ENCODE data around the gene SF3B3.
"Not testable (repeated sequence)": the region's sequence is repeated elsewhere in the genome, so short reads cannot be mapped to it uniquely, and the experiment has no call there.

The SF3B3 gene

GRCh38 chr16:70569752-70570151 lies 46.1 kb downstream of the SF3B3 start:
- DNase-seq = no peak

DNA sequence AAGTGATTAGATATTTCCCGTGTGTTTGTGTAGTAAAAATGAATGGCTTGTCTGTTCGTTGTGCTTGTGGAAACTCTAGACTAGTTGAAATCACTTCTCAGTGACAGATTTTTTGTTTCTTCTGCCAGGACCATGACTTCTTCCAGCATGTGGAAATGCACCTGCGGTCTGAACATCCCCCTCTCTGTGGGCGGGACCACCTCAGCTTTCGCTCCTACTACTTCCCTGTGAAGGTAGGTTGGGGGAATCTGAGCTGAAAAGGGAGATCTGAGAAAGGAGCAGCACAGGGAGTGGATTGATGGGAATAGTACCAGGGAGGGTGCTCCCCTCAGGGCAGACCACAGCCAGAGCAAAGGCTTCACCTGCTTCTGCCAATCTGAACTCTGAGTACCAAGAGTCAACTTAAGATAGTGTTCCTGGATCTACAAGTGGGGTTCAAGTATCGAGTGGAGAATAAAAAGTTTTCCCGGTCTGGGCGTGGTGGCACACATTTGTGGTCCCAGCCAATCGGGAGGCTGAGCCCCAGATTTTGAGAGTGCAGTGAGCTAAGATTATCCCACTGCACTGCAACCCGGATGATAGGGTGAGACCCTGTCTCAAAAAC lies 47.5 kb downstream of the SF3B3 start:
- DNase-seq = no peak

DNA sequence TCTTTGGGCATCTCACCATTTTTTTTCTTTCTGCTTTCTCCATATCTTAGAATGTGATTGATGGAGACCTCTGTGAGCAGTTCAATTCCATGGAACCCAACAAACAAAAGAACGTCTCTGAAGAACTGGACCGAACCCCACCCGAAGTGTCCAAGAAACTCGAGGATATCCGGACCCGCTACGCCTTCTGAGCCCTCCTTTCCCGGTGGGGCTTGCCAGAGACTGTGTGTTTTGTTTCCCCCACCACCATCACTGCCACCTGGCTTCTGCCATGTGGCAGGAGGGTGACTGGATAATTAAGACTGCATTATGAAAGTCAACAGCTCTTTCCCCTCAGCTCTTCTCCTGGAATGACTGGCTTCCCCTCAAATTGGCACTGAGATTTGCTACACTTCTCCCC lies 48.0 kb downstream of the SF3B3 start:
- DNase-seq = no peak

- no peak for DNase-seq
These were observed 48.7 kb downstream of the SF3B3 start for GRCh38 chr16:70572050-70572925.

DNA sequence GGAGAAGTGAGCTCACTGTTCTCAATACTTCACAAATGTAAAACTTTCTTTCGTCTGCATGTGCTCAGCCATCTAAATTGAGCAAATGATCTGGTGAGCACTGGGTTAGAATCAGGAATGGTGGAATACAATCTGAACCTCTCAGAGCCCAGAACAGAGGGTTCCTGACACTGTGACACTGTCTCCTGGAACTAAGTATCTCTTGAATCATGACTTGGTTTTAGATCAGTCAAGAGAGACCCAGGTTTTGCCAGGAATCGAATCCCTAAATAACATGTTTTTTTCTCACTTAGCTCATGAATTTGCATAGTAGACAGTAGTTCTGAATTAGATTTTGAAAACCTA lies 49.3 kb downstream of the SF3B3 start:
- DNase-seq = no peak

- no peak for DNase-seq
These were observed 50.0 kb downstream of the SF3B3 start for GRCh38 chr16:70573451-70574121.

DNA sequence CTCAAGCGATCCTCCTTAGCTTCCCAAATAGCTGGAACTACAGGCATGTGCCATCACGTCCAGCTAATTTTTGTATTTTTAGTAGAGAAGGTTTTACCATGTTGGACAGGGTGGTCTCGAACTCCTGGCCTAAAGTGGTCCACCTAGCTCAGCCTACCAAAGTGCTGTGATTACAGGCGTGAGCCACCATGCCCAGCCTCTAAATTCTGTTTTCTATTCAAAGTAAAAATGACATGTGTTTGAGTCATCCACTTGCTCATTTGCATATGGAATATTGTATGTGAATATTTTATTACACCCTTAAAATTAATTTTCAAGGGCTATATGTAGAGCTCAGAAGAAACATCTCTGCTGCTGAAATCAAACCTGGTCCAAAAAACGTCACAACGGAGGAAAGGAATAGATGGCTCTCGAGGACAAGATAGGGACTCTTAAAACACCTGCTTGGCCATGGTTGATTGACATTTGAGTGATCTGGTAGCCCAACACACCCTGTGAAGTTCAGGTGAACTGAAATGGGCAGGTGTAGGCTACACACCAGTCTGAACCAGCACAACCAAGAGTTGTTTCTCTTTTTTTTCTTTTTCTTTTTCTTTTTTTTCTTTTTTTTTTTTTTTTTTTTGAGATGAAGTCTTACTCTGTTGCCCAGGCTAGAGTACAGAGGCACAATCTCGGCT lies 51.1 kb downstream of the SF3B3 start:
- no peak for DNase-seq

- no peak for DNase-seq
These were observed 51.8 kb downstream of the SF3B3 start for GRCh38 chr16:70575376-70575775.

- no peak for DNase-seq
These were observed 53.0 kb downstream of the SF3B3 start for GRCh38 chr16:70576431-70577255.

DNA sequence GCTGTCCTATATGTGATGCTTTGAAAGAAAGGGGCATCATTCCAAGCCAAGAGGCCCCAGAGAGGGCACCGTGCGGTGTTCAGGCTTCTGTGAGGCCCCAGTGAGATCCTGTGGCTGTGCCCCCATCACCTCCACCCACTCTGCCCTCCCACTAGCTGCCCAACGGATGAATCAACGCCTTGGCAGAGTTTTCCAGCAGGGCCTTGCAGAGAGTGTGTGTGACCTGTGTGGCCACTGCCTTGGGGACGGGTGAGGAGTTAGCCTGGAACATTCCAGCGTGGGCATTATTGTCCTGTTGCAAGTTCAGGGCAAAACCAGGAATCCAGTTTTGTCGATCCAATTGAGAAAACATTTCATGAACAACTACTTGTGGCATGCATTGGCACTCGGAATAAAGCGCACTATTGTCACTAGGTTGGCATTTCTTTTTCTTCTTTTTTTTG lies 53.7 kb downstream of the SF3B3 start:
- DNase-seq = no peak

GRCh38 chr16:70578035-70578434 lies 54.4 kb downstream of the SF3B3 start:
- no peak for DNase-seq

- no peak for DNase-seq
These were observed 55.6 kb downstream of the SF3B3 start for GRCh38 chr16:70579248-70579647.

DNA sequence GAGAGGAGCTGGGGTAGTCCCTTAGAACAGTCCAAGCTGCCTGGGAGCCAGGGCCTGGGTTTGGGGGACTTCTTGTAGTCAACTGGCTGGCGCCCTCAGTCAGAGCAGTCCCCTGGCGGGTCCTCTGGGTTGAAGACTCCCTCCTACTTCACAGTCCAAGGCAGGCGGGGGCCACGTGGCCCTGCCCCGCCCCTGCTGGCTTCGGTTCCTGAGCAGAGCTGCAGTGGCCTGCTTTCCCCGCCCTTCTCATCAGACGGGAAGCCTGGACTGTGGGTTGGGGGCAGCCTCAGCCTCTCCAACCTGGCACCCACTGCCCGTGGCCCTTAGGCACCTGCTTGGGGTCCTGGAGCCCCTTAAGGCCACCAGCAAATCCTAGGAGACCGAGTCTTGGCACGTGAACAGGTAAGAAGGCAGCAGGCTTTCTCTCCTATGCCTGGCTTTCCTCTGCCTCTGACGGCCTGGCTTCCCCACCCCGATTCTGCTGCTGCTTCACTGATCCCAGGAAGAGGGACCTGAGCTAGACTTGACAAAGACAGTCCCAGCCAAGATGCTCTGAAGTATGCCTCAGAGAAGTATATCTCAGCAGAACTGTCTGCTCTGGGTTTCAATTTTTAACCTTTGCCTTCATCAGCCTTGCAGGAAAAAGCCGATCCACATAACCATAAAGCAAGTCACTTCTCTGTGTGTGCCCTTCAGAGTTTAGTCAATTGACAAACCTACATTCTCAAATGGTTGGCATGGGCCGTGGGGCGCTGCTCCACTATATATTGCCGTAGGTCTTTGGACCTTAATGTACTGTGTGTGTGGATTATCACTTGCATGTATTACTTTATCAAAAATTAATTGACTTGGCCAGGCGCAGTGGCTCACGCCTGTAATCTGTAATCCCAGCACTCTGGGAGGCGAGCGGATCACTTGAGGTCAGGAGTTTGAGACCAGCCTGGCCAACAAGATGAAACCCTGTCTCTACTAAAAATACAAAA lies 56.3 kb downstream of the SF3B3 start:
- no peak for DNase-seq

DNA sequence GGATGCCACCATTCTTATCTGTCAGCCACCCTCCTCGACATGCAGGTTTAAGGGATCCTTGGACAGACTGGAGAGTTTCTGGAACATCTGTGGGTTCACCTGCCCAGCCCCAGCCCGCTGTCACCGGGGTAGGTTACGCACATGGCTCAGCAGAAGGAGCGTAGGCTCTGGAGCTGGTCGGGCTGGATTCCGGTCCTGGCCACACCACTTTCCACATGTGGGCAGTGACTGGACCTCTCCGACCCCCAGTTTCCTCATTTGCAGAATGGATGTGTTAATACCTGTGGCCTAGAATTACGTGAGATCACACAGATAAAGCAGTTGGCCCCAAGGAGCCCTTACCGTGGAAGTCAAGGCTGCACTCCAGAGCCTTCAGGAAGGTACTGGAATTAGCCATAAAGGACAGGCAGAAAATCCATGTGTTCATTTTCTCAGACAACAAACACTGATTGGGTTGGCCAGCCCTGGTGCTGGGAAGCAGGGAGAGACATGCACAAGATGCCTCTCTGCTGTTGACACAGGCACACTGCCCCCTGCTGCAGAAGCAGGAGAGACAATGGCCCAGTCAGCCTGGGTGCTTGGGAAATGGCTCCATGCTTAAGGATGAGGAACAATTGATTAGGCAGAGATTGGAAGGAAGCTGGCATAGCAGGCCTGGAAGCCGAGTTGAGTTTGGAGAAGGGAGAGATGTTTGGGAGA lies 58.8 kb downstream of the SF3B3 start:
- no peak for DNase-seq

- DNase-seq = no peak
These were observed 63.1 kb downstream of the SF3B3 start for GRCh38 chr16:70586731-70587130.

DNA sequence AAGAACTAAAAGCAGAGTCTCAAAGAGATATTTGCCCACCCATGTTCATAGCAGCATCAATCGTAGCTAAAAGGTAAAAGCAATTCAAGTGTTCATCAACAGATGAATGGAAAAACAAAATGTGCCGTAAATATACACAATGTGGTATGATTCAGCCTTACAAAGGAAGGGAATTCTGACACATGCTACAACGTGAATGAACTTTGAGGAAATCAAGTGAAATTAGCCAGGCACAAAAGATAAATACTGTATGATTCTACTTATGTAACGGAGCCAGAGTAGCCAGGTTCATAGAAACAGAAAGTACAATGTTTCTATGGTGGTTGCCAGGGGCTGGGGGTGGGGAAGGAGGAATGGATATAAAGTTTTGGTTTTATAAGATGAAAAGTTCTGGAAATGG lies 64.9 kb downstream of the SF3B3 start:
- no peak for DNase-seq

DNA sequence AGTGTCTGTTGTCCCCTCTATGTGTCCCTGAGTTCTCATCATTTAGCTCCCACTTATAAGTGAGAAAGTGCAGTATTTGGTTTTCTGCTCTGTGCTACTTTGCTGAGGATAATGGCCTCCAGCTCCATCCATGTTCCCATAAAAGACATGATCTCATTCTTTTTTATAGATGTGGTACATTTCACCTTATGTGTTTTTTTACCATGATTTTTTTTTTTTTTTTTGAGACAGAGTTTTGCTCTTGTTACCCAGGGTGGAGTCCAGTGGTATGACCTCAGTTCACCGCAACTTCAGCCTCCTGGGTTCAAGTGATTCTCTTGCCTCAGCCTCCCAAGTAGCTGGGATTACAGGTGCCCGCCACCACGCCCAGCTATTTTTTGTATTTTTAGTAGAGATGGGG lies 65.8 kb downstream of the SF3B3 start:
- DNase-seq = not testable (repeated sequence)

DNA sequence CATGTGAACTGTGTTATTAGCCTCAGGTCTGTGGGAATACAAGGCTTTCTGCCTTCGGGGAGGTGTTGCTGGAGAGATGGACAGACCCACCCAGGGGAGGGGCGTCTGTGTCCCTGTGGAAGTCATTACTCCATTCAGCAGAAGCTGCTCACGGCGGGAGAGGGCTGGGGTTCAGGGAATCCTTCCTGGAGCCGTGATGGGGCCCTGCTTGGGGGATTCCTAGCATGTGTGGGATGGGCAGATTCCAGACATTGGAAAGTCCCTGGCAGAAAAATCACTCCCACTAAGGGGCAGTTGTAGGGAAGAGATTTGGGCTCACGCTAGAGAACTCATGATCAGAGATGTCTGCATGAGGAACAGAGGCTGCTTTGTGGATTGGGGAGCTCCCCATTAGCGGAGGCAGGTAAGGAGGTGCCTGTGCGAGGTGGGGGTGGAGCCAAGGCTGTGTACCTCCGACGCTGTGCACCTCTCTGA lies 66.4 kb downstream of the SF3B3 start:
- no peak for DNase-seq

DNA sequence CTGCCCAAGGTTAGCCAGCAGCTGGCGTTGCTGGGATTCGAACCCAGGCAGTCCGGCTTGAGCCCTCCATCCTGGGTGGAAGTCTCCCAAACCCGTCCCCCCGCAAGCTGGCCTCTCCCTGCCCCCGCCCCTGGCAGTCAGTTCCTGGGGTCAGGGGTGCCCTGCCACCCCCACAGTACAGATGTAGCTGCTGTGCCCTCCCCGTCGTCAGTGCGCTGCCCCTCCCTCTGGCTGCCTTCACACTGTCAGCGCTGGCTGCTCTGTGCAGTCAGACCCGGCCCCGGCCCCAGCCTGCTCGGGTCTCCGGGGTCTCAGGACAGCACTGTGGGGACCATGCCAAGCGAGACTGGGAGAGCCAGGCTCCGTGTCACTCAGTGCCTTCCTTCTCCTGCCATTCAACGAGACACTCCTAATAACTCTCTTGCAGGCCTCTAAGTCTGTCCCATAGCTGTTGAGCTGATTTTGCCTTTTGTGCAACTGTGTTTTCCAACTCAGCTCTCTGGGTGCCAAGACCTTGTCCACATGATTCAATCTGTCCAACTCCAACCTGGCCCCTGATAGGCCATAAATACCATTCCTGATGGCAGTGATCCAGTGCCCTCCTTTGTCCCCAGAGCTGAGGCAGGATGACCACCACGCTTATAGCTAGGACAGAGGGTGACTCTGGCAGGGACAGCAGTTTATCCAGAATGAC lies 67.3 kb downstream of the SF3B3 start:
- DNase-seq = no peak

GRCh38 chr16:70591615-70592014 lies 68.0 kb downstream of the SF3B3 start:
- no peak for DNase-seq

Data from activated gamma-delta T cell treated with Interleukin-2 at 50 U/mL for 16 hours (primary cell).